GM11168 (cell line): Measurements from ENCODE around the gene SOS1.

ENCODE experiments used
- in situ Hi-C: fragments of 300-500 bp; cut with MboI; formaldehyde crosslinking; loops from one replicate; pipeline ENCODE4 v1.12.0; 2022; ENCODE audit warnings: low sequenced_read_pairs; ENCODE audit not compliant: unreplicated experiment

The SOS1 gene

DNA sequence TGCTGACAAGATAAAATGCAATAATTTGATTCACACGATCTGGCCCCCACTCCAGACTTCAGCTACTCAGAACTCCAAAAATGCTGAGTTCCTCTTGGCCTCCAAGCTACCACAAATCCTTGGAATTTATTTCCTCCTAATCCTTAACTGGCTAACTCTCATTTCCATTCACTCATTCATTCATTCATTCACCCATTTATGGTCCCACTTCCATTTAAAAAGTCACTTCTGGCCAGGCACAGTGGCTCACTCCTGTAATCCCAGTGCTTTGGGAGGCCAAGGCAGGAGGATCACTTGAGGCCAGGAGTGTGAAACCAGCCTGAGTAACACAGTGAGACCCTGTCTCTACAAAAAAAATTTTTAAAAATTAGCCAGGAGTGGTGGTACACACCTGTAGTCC is 12.5 kb downstream of the SOS1 start:
- in situ Hi-C loops, result no loop called here

- in situ Hi-C loops, result no loop called here
Observed at GRCh38 chr2:39107724-39108273, 13.1 kb downstream of the SOS1 start.

DNA sequence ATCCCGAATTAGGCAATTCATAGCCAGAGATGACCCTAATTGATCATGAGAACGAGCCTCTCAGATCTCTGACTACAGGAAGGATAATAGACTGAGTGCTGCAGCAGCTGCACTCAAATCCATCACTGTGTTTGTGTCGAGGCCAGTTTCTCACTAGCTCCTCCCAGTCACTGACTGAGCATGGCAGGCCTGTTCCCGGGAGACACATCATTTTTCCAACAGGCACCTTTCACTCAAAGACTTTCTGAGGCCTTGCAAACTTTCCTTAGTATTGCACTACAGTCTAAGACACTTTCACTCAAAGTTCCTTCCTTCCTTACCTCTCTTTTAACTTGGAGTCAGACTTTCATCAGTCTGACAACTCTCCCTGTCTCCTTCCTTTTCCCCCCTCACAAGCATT is 13.7 kb downstream of the SOS1 start:
- in situ Hi-C loops, result no loop called here

DNA sequence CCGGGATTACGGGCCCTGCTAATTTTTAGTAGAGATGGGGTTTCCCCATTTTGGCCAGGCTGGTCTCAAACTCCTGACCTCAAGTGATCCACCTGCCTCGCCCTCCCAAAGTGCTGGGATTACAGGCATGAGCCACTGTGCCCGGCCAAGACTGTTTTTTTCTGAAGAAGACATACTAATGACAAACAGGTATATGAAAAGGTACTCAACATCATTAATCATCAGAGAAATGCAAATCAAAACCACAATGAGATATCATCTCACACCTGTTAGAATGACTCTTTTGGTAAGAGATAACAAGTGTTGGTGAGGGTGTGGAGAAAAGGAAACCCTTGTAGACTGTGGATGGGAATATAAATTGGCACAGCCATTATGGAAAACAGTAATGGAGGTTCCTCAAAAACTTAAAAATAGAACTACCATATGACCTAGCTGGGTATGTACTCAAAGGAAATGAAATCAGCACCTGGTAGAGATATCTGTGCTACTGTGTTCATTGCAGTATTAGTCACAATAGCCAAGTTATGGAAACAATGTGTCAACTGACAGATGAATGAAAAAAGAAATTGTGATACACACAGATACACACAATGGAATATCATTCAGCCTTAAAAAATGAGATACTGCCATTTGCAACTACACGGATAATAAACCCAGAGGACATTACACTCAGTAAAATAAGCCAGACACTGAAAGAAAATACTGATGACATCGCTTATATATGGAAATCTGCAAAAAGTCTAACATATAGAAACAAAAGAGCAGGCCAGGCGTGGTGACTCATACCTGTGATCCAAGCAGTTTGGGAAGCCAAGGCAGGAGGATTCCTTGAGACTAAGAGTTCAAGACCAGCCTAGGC is 20.8 kb downstream of the SOS1 start:
- in situ Hi-C loops, result no loop called here

DNA sequence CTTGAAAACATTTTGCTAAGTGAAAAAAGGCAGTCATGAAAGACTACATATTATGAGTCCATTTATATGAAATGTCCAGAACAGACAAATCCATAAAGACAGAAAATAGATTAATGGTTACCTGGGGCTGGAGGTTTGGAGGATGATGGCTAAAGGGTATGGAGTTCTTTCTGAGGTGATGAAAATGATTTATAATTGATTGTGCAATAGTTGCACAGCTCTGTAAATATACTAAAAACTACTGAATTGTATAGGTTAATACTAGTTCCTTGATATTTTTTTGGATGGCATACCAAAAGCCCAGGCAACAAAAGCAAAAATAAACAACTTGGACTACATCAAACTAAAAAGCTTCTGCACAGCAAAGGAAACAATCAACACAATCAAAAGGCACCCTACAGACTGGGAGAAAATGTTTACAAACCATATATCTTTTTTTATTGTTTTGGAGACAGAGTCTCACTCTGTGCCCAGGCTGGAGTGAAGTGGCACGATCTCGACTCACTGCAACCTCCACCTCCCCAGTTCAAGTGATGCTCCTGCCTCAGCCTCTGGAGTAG is 21.5 kb downstream of the SOS1 start:
- in situ Hi-C loops, result no loop called here

DNA sequence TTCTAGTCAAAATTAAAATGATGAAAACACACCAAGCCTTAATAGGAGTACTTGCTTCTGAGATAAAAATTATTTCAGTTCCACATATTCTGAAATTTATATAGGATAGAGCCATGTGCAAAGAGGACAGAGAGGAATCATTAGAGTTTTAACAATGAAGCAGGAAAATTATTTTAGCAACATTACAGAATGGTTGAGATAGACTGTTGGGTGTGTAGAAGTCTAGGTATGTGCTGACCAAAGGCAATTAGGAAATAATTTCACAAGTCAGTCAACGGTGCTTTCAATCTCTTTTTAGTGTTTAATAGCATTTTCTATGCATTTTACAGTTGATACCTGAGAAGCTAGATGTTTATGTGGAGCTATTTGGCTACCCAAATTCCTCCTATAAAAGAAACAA is 25.2 kb downstream of the SOS1 start:
- in situ Hi-C loops, result no loop called here

DNA sequence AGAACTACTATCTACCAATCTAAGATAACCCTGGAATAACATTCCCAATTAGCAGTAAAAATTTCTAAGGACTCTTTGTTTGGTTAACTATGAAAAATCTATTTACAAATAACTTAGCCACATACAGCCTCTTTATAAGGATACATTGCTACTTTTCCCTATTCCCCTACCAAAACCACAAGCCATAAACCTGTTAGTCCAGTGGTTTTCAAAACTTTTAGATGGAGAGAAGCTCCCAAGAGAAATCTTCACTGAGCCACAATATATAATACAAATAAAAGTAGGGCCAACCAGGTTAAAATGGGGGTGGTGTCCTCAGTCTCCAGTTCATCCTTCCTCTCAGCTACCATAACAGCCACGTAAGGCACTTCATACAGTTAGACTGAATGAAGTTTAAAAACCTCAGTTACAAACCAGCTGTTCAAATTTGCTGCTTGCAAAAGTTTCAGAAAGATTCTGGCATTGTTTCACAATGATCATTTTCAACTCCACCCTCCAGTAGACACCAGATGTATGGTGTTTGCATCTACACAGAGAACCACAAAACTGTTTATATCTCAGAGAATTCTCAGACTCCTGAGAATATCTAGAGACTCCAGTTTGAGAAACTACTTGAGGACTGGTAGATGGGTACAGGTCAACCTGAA is 26.0 kb downstream of the SOS1 start:
- in situ Hi-C loops, result no loop called here

- in situ Hi-C loops, result no loop called here
Observed at GRCh38 chr2:39093218-39093898, 27.5 kb downstream of the SOS1 start.

- in situ Hi-C loops, result no loop called here
Observed at GRCh38 chr2:39091543-39091942, 29.3 kb downstream of the SOS1 start.

GRCh38 chr2:39091063-39091462 is 29.8 kb downstream of the SOS1 start:
- in situ Hi-C loops, result no loop called here

GRCh38 chr2:39080152-39080551 is 40.7 kb downstream of the SOS1 start:
- in situ Hi-C loops, result no loop called here

GRCh38 chr2:39069890-39070465 is 50.9 kb downstream of the SOS1 start:
- in situ Hi-C loops, result loop anchor here (10.0 kb wide), 1 partner anchor 45 kb away; no protein-coding TSS in a partner anchor

DNA sequence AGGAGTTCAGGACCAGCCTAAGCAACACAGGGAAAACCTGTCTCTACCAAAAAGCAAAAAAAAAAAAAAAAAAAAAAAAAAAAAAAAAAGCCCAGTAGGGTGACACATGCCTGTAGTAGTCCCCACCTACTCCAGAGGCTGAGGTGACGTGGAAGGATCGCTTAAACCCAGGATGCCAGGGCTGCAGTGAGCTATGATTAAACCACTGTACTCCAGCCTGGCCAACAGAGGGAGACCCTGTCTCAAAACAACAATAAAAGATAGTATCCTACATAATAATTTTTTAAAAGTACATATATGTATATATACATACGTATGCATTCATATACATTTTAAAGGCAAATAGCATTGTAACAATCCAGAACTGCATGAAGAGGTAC is 51.7 kb downstream of the SOS1 start:
- in situ Hi-C loops, result loop anchor here (10.0 kb wide), 1 partner anchor 46 kb away; no protein-coding TSS in a partner anchor

DNA sequence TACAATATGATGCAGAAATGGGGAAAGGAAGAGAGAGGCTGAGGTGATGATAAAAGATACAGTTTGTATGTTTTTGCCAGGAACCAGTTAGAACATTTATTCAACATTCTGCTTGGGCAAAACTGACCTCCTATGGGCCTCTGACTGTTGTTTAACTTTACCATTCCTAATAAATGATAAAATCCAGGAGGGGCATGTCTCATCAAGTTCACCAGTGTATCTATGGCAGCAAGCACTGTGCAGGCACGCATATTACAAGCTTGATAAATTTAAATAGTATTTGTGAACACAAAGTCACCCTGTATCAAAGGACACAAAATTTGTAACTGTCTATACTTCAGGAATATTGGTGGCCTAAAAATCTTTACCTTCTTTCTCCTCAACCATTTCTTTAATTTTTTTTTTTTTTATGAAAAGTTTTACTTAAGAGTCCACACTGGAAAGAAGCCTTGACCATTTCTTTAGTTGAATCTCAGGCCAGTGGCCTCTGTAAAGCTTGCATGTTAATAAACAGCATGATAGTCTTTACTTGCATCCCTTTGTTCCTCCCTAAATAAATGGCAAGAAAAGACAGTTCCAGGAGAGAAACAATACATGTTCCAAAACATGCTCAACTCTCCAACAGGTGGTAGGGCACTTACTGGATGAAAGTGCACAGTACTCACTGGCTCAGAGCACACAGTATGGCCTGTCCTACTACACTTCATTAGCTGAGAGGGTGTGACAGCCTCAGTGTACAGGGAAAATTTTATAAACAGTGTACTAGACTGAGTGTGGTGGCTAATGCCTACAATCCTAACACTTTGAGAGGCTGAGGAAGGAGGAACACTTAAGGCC is 52.3 kb downstream of the SOS1 start:
- in situ Hi-C loops, result loop anchor here (10.0 kb wide), 1 partner anchor 46 kb away; no protein-coding TSS in a partner anchor

DNA sequence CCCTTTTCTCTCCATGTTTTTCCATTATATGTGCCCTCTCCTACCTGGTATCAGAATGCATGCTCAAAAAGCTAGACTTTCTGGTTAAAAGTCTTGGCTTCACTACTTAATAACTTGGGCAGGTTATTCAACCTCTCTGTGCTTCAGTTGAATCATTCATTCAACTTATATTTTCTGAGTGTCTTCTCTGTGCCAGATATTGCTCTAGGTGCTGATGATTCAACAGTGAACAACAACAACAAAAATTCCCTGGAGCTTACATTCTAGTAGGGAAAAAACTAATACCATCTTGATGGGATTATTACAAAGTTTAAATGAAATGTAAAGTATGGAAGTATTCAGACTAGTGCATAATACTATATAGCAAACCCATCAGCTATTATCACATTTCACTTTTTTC is 55.2 kb downstream of the SOS1 start:
- in situ Hi-C loops, result loop anchor here (10.0 kb wide), 1 partner anchor 49 kb away; no protein-coding TSS in a partner anchor

- in situ Hi-C loops, result loop anchor here (5.0 to 10.0 kb wide), 2 partner anchors 52 to 160 kb away; no protein-coding TSS in a partner anchor
Observed at GRCh38 chr2:39062320-39062719, 58.5 kb downstream of the SOS1 start.

DNA sequence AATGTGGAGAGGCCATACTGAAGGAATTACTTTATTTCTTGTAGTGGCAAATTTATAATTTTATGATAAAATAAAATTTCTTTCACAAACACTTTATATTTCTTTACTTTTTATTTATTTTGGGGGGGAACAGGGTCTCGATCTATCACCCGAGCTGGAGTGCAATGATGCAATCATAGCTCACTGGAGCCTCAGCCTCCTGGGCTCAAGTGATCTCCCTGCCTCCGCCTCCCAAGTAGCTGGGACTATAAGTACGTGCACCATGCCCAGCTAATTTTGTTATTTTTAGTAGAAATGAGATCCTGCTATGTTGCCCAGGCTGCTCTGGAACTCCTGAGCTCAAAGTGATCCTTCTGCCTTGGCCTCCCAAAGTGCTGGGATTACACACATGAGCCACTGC is 59.6 kb downstream of the SOS1 start:
- in situ Hi-C loops, result loop anchor here (5.0 to 10.0 kb wide), 2 partner anchors 54 to 161 kb away; no protein-coding TSS in a partner anchor

- in situ Hi-C loops, result no loop called here
Observed at GRCh38 chr2:39059366-39059952, 61.4 kb downstream of the SOS1 start.

GRCh38 chr2:39058101-39058500 is 62.8 kb downstream of the SOS1 start:
- in situ Hi-C loops, result no loop called here
